Mesenchymal stem cell (in vitro differentiated cells and primary cell): ENCODE results near the gene TRH.
A peak's percentile ranks its signal among the peaks of the same experiment; 100 is the strongest.

Experiments
- DNase-seq: peaks from one replicate; pipeline ENCODE4 v3.0.0-alpha.2; 2013
- H2AFZ ChIP-seq: one replicate; pipeline ENCODE4 v1.6.1; 2013; ENCODE audit warnings: low read depth, mild to moderate bottlenecking, control low read depth, inconsistent platforms, low read length, moderate library complexity
- H2AK5ac ChIP-seq: 2 replicates; pipeline ENCODE4 v1.6.1; 2013; ENCODE audit warnings: low read length, moderate library complexity, mild to moderate bottlenecking, inconsistent platforms; ENCODE audit not compliant: severe bottlenecking
- H2BK120ac ChIP-seq: one replicate; pipeline ENCODE4 v1.6.1; 2013; ENCODE audit warnings: low read depth, mild to moderate bottlenecking, inconsistent platforms, low read length, moderate library complexity
- H2BK12ac ChIP-seq, 2 experiments: one replicate each; pipeline ENCODE4 v1.6.1; 2013; ENCODE audit warnings: inconsistent platforms in 2 of 2, low read length in 2 of 2, mild to moderate bottlenecking in 2 of 2, moderate library complexity in 2 of 2, control low read depth in 1 of 2
- H2BK15ac ChIP-seq: one replicate; pipeline ENCODE4 v1.6.1; 2013; ENCODE audit warnings: mild to moderate bottlenecking, low read depth, inconsistent platforms; ENCODE audit not compliant: poor library complexity, severe bottlenecking
- H2BK5ac ChIP-seq: 2 replicates; pipeline ENCODE4 v1.6.1; 2013; ENCODE audit warnings: low read depth, mild to moderate bottlenecking, low read length, control low read depth, inconsistent platforms; ENCODE audit not compliant: poor library complexity, severe bottlenecking
- H3K14ac ChIP-seq, 2 experiments: one replicate each; pipeline ENCODE4 v1.6.1; 2013; ENCODE audit warnings: inconsistent platforms in 2 of 2, low read length in 2 of 2, control low read depth in 1 of 2, mild to moderate bottlenecking in 1 of 2, moderate library complexity in 1 of 2
- H3K18ac ChIP-seq, 2 experiments: one replicate each; pipeline ENCODE4 v1.6.1; 2013; ENCODE audit warnings: inconsistent platforms in 2 of 2, low read length in 2 of 2, control low read depth in 1 of 2, low read depth in 1 of 2, mild to moderate bottlenecking in 1 of 2
- H3K23ac ChIP-seq, 2 experiments: one replicate each; pipeline ENCODE4 v1.6.1; 2013; ENCODE audit warnings: inconsistent platforms in 2 of 2, low read length in 2 of 2, mild to moderate bottlenecking in 2 of 2, moderate library complexity in 2 of 2, control low read depth in 1 of 2
- H3K27ac ChIP-seq: 2 replicates; pipeline ENCODE4 v1.5.1; 2013; ENCODE audit warnings: mild to moderate bottlenecking, moderate library complexity, low read length, control low read depth, inconsistent platforms; ENCODE audit not compliant: poor library complexity, severe bottlenecking
- H3K27me3 ChIP-seq, 2 experiments: 2 replicates each; pipeline versions ENCODE4 v1.6.1 to v1.7.0; 2013; ENCODE audit warnings: low read length in 2 of 2, mild to moderate bottlenecking in 2 of 2, moderate library complexity in 2 of 2, control low read depth in 1 of 2, inconsistent platforms in 1 of 2; ENCODE audit not compliant: control insufficient read depth in 1 of 2, insufficient read depth in 1 of 2
- H3K36me3 ChIP-seq, 2 experiments: 2 replicates each; pipeline versions ENCODE4 v1.6.1 to v1.7.0; 2013; ENCODE audit warnings: low read length in 2 of 2, control low read depth in 1 of 2, inconsistent platforms in 1 of 2, low read depth in 1 of 2, mild to moderate bottlenecking in 1 of 2; ENCODE audit not compliant: insufficient read depth in 2 of 2, control insufficient read depth in 1 of 2
- H3K4ac ChIP-seq, 2 experiments: one replicate each; pipeline ENCODE4 v1.6.1; 2013; ENCODE audit warnings: inconsistent platforms in 2 of 2, low read length in 2 of 2, mild to moderate bottlenecking in 2 of 2, moderate library complexity in 2 of 2, control low read depth in 1 of 2, low read depth in 1 of 2
- H3K4me1 ChIP-seq: 2 replicates; pipeline ENCODE4 v1.6.1; 2013; ENCODE audit warnings: low read depth, low read length, control low read depth; ENCODE audit not compliant: control insufficient read depth, insufficient read depth
- H3K4me2 ChIP-seq: 2 replicates; pipeline ENCODE4 v1.6.1; 2013; ENCODE audit warnings: low read length, mild to moderate bottlenecking, inconsistent platforms; ENCODE audit not compliant: poor library complexity, severe bottlenecking
- H3K4me3 ChIP-seq, 2 experiments: 2 replicates each; pipeline versions ENCODE4 v1.5.1 to v1.7.0; 2013; ENCODE audit warnings: low read length in 2 of 2, mild to moderate bottlenecking in 2 of 2, control low read depth in 1 of 2, low read depth in 1 of 2; ENCODE audit not compliant: insufficient read depth in 1 of 2
- H3K79me1 ChIP-seq: replicated peaks from 2 replicates; pipeline ENCODE4 v1.6.1; 2013; ENCODE audit warnings: mild to moderate bottlenecking, control low read depth, low read length, inconsistent platforms; ENCODE audit not compliant: poor library complexity, severe bottlenecking
- H3K9ac ChIP-seq: 2 replicates; pipeline ENCODE4 v1.7.0; 2013; ENCODE audit warnings: mild to moderate bottlenecking, low read length, moderate library complexity
- H3K9me3 ChIP-seq: 2 replicates; pipeline ENCODE4 v1.7.0; 2013; ENCODE audit warnings: mild to moderate bottlenecking, low read length; ENCODE audit not compliant: control insufficient read depth
- H4K8ac ChIP-seq: one replicate; pipeline ENCODE4 v1.6.1; 2013; ENCODE audit warnings: inconsistent platforms, mild to moderate bottlenecking, low read length, moderate library complexity
- H4K91ac ChIP-seq: one replicate; pipeline ENCODE4 v1.6.1; 2013; ENCODE audit warnings: mild to moderate bottlenecking, low read length, inconsistent platforms
- WGBS: methylation state at CpG from one replicate; pipeline ENCODE4 v1.1.7; 2013; ENCODE audit warnings: mixed read lengths; 5-methylcytosine and 5-hydroxymethylcytosine counted together

TRH gene

DNA sequence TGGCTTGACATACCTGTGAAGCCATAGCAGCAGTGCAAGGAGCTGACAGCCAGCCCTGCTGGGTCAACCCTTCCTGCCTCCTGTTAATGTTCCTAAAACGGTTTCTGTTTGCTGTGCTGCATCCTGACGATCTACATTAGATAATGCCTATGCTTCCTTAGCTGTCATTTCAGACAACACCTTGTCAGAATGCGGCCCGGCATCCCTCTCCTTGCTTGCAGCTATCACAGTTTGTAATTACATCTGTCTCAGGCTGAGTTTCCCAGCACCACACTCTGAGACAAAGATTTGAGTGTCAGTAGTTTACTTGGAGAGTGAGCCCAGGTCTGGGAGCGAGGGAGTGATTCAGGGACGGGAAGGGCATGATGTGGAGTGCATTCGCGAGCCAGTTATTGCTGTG lies 9.0 kb downstream of the TRH start:
- Histone ChIP-seq H3K79me1 (no peaks in the 10 kb centered on the region), H3K27me3 (peaks cover 51 to 58% of the 10 kb centered on the region in 2 experiments), H3K36me3 (no peaks in the 10 kb centered on the region), H3K9me3 (no peaks in the 10 kb centered on the region), H3K4ac (no peak overlapping the region), H2BK15ac (no peak overlapping the region), H3K9ac (no peak overlapping the region), H3K18ac (no peak overlapping the region), H3K4me1 (no peaks in the 10 kb centered on the region), H2BK5ac (no peak overlapping the region), H3K14ac (no peak overlapping the region), H2BK12ac (no peak overlapping the region), H2BK120ac (no peak overlapping the region), H3K4me3 (no peak overlapping the region), H3K27ac (no peak overlapping the region), H4K8ac (no peak overlapping the region), H3K23ac (no peak overlapping the region), H2AK5ac (no peak overlapping the region), H4K91ac (no peak overlapping the region), H2AFZ (no peak overlapping the region), H3K4me2 (no peak overlapping the region)
- WGBS, result 78% methylated on average over 6 of the region's 8 CpGs
- DNase-seq, result no peak

DNA sequence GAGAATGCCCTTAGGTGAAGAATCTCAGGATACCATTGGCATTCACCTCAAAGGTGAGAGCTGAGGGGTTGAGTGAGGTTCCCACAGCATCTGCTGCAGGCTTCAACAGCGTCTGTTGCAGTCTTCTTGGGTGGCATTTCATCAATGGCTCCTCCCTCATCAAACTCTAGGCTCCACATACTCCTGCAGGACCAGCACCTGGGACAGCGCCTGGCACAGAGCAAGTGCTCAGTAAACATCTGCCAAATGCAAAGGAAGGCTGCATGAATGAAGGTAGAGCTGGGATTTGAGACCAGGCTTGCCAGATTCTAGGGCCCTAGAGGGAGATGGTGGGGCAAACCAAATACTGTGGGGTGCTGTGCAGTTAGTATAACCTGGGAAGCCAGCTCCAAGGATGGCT lies 9.6 kb downstream of the TRH start:
- Histone ChIP-seq H3K9ac (no peak overlapping the region), H3K9me3 (no peaks in the 10 kb centered on the region), H3K36me3 (no peaks in the 10 kb centered on the region), H4K91ac (no peak overlapping the region), H3K4me3 (no peak overlapping the region), H3K27ac (no peak overlapping the region), H2BK5ac (no peak overlapping the region), H3K4me2 (no peak overlapping the region), H3K23ac (no peak overlapping the region), H3K18ac (no peak overlapping the region), H2AK5ac (no peak overlapping the region), H4K8ac (no peak overlapping the region), H3K4ac (no peak overlapping the region), H2BK120ac (no peak overlapping the region), H2BK12ac (no peak overlapping the region), H2BK15ac (no peak overlapping the region), H3K4me1 (no peaks in the 10 kb centered on the region), H3K27me3 (peaks cover 50 to 54% of the 10 kb centered on the region in 2 experiments), H3K14ac (no peak overlapping the region), H2AFZ (no peak overlapping the region), H3K79me1 (no peaks in the 10 kb centered on the region)
- 46% methylated on average over 2 of the region's 2 CpGs for WGBS
- DNase-seq, result peak; percentile 6

DNA sequence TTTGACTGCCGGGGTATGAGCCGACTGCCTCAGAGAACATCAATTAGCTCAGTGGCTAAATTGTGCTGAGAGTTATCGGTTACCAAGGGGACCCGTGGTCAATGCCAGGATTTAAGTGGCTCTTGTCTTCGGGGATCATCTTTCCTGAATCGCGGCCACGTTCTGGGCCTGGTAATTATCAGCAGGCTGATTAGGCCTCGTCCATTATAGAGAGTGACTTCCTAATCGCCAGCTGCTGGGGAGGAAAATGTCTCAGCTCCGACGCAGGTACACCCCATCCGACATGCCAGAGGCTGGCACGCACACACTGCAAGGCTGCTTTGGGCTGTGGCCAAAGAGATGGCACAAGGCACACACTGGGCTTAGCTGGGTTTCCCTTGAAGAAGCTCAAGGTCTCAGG lies 10.6 kb downstream of the TRH start:
- Histone ChIP-seq H3K4ac (no peak overlapping the region), H2BK120ac (no peak overlapping the region), H3K36me3 (no peaks in the 10 kb centered on the region), H3K14ac (no peak overlapping the region), H3K27ac (no peak overlapping the region), H2AFZ (no peak overlapping the region), H3K4me3 (no peak overlapping the region), H2AK5ac (no peak overlapping the region), H3K9me3 (no peaks in the 10 kb centered on the region), H3K23ac (no peak overlapping the region), H3K18ac (no peak overlapping the region), H3K4me2 (no peak overlapping the region), H4K91ac (no peak overlapping the region), H2BK5ac (no peak overlapping the region), H3K9ac (no peak overlapping the region), H3K4me1 (no peaks in the 10 kb centered on the region), H2BK12ac (no peak overlapping the region), H4K8ac (no peak overlapping the region), H2BK15ac (no peak overlapping the region), H3K27me3 (peaks cover 48 to 52% of the 10 kb centered on the region in 2 experiments), H3K79me1 (no peaks in the 10 kb centered on the region)
- WGBS, result 90% methylated on average over 14 of the region's 14 CpGs
- no peak for DNase-seq

DNA sequence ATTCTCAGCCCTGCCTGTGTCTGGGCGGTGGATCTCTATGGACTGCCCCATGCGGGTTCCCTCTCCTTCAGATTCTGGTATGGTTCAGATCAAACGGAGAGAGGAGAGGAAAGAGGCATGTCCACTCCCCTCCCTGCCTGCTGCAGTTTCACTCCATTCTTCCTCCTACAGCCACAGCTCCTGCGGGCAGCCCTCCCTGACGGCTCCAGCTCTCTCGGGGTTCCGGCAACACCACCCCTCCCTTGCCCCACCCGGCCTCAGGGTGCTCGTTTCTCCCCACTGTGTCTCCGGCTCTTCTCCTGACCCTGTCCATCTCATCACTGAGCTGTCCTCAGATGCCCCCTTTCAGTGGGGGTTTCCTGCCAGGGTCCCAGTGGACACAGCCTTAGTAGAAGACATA lies 13.9 kb downstream of the TRH start:
- WGBS, result 77% methylated on average over 9 of the region's 10 CpGs

More for the DNA sequence above, 13.9 kb downstream of the TRH start:
- H3K9me3 ChIP-seq, result no peaks in the 10 kb centered on the region
- no peak overlapping the region for H3K4ac ChIP-seq
- no peaks in the 10 kb centered on the region for H3K36me3 ChIP-seq
- no peak overlapping the region for H3K18ac ChIP-seq
- no peak overlapping the region for H2BK12ac ChIP-seq
- no peak overlapping the region for H2BK5ac ChIP-seq
- no peak overlapping the region for H2BK15ac ChIP-seq
- no peak overlapping the region for H3K4me2 ChIP-seq
- DNase-seq, result no peak
- no peak overlapping the region for H3K23ac ChIP-seq
- no peak overlapping the region for H4K8ac ChIP-seq
- no peak overlapping the region for H4K91ac ChIP-seq
- H3K4me1 ChIP-seq, result no peaks in the 10 kb centered on the region
- no peak overlapping the region for H3K4me3 ChIP-seq
- no peak overlapping the region for H3K9ac ChIP-seq
- no peaks in the 10 kb centered on the region for H3K79me1 ChIP-seq
- H2BK120ac ChIP-seq, result no peak overlapping the region
- H3K14ac ChIP-seq, result no peak overlapping the region
- no peak overlapping the region for H2AK5ac ChIP-seq
- H3K27ac ChIP-seq, result no peak overlapping the region
- H3K27me3 ChIP-seq, result peaks cover 48 to 55% of the 10 kb centered on the region in 2 experiments
- no peak overlapping the region for H2AFZ ChIP-seq
